Measurements from ENCODE around the gene ATP10B.

The ATP10B gene

DNA sequence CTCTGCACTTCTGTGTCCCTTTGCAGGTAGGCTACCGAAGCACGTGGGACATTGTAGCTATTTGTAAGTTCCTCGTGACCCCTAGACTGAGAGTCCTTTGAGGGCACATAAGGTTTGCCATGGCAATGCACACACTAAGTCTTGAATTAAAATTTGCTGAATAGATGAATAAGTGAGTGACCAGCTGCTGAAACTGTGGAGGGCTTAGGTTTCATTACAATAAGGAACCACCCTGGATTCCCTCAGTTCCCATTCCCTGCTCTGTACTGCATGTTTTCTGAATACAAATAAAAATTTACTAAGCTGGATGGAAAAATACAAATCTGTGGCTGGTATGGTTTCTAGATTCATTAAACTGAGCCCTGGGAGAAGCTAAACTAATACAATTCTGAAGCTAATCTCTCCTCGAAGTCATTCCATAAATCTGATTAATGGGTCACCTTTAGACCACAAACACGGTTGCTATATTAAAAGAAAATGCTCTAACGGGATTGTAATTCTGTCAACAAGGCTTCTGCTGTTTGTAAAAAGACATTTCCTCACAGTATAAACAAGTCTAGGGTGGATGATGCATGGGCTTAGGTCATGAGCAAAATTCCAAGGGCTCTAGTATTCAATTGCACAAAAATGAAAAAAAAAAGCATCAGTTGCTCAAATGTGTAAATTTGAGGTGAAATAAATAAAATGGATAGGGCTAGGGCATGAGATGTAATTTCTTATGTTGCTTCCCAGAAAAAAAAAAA lies 172.3 kb downstream of the ATP10B start:
- Histone ChIP-seq H3K36me3 (ENCODE audit: insufficient read depth, low read length) (no peaks in the 10 kb centered on the region), H3K9me3 (ENCODE audit: low read length) (no peaks in the 10 kb centered on the region), H3K27me3 (ENCODE audit: insufficient read depth, low read length) (no peaks in the 10 kb centered on the region)

DNA sequence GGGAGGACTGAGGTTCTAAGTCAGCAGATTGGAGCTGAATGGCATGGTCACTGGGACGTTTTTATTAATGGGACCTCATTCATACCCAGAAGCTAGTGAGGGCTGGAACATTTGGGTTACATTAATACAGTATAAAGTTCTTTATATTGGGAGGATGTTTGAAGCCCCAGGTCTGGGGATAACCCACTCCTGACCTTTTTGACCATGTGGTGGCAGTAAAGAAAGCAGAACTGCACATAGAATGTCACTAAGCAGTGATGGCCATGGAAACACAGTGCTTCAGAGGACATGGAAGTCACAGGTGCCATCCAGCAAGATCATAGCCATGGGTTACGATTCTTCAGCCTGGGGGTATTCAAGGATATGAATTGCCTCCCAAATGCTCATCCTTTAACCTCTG lies 176.0 kb downstream of the ATP10B start:
- Histone ChIP-seq H3K4me3 (ENCODE audit: low read length) (no peak overlapping the region), H3K36me3 (ENCODE audit: insufficient read depth, low read length) (no peaks in the 10 kb centered on the region), H2AFZ (ENCODE audit: low read depth, low read length) (no peak overlapping the region), H3K4me1 (ENCODE audit: insufficient read depth, low read length) (no peaks in the 10 kb centered on the region), H3K9me3 (ENCODE audit: low read length) (no peaks in the 10 kb centered on the region), H3K27me3 (ENCODE audit: insufficient read depth, low read length) (no peaks in the 10 kb centered on the region)

More for the DNA sequence above, 172.3 kb downstream of the ATP10B start:
- Histone ChIP-seq H2AFZ (ENCODE audit: low read depth, low read length) (no peak overlapping the region), H3K4me3 (ENCODE audit: low read length) (no peak overlapping the region), H3K4me1 (ENCODE audit: insufficient read depth, low read length) (no peaks in the 10 kb centered on the region)

DNA sequence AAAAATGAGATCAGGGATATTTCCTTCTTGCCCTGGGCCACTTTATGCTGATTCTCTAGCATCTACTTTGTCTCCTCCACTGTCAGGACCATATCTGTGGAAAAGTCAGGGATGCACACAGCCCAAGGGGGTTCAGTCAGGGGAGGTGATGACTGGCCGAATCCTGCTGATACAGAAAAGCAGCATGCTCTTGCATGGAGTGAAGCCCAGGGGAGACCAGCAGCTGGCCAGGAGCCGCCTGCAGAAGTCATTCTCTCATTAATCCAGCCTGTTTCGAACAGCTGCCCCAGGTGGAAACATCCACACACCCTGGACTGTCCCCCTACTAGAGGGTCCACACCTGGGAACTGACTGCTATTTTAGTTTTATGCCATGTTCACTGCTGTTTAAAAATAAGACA lies 177.1 kb downstream of the ATP10B start:
- Histone ChIP-seq H3K27me3 (ENCODE audit: insufficient read depth, low read length) (no peaks in the 10 kb centered on the region), H3K4me3 (ENCODE audit: low read length) (no peak overlapping the region), H2AFZ (ENCODE audit: low read depth, low read length) (no peak overlapping the region), H3K36me3 (ENCODE audit: insufficient read depth, low read length) (no peaks in the 10 kb centered on the region), H3K4me1 (ENCODE audit: insufficient read depth, low read length) (no peaks in the 10 kb centered on the region), H3K9me3 (ENCODE audit: low read length) (no peaks in the 10 kb centered on the region)

DNA sequence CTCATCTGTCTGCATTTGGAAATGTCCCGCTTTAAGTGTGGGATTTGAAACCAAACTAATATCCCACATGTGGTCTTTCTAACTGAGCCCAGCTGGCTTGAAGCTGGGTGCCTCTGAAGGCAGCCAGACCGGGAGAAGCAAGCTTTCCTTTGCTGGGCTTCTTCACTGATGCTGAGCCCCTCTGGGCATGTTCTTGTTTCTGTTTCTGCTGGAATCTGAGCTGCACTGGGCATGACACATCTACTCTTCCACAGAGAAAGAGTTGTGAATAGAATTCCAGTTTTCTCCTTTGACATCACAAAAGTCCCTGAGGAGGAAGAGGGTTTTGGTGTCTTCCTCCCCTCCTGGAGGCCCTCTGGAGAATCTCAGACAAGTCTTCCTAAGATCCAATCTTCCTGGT lies 179.5 kb downstream of the ATP10B start:
- no peaks in the 10 kb centered on the region for H3K9me3 ChIP-seq (ENCODE audit: low read length)
- H3K27me3 ChIP-seq (ENCODE audit: insufficient read depth, low read length), result no peaks in the 10 kb centered on the region
- no peaks in the 10 kb centered on the region for H3K4me1 ChIP-seq (ENCODE audit: insufficient read depth, low read length)
- no peak overlapping the region for H3K4me3 ChIP-seq (ENCODE audit: low read length)
- no peak overlapping the region for H2AFZ ChIP-seq (ENCODE audit: low read depth, low read length)
- no peaks in the 10 kb centered on the region for H3K36me3 ChIP-seq (ENCODE audit: insufficient read depth, low read length)

DNA sequence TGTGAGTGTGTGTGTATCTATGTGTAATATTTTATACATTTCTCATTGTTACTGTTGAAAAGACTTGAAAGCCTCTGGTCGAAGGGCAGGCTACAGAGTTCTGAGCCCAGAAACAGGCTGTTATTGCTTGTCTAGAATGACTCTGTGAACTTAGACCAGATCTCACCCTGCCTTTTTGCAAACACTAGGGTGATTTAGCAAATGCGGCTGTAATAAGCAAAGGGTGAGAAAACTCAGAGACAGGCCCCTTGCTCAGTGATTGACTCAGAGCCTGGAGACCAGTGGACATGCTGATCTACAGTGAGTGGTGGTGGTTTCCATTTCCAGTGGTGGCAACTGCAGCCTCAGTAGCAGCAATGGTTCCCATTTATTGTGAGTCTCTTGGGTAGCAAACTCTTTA lies 183.7 kb downstream of the ATP10B start:
- H3K36me3 ChIP-seq (ENCODE audit: insufficient read depth, low read length), result no peaks in the 10 kb centered on the region
- no peaks in the 10 kb centered on the region for H3K9me3 ChIP-seq (ENCODE audit: low read length)
- H3K4me1 ChIP-seq (ENCODE audit: insufficient read depth, low read length), result no peaks in the 10 kb centered on the region
- H3K27me3 ChIP-seq (ENCODE audit: insufficient read depth, low read length), result no peaks in the 10 kb centered on the region
- H3K4me3 ChIP-seq (ENCODE audit: low read length), result no peak overlapping the region
- H2AFZ ChIP-seq (ENCODE audit: low read depth, low read length), result no peak overlapping the region

DNA sequence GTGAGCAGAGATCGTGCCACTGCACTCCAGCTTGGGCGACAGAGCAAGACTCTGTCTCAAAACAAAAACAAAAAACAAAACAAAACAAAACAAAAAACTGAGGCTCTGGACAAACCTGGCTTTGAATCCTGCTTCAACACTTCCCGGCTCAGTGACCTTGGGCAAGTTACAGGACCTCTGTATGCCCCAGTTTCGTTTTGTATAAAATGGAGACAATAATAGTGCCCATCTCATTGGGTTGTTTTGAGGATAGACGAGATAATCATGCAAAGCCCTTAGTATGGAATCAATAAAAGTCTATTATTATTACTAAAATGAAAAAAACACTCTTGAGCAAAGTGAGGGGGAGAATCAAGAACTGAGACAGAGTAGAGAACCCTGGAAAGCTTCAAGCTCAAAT lies 184.9 kb downstream of the ATP10B start:
- H3K9me3 ChIP-seq (ENCODE audit: low read length), result no peaks in the 10 kb centered on the region
- H3K27me3 ChIP-seq (ENCODE audit: insufficient read depth, low read length), result no peaks in the 10 kb centered on the region
- H3K4me3 ChIP-seq (ENCODE audit: low read length), result no peak overlapping the region
- no peaks in the 10 kb centered on the region for H3K36me3 ChIP-seq (ENCODE audit: insufficient read depth, low read length)
- H2AFZ ChIP-seq (ENCODE audit: low read depth, low read length), result no peak overlapping the region
- no peaks in the 10 kb centered on the region for H3K4me1 ChIP-seq (ENCODE audit: insufficient read depth, low read length)

DNA sequence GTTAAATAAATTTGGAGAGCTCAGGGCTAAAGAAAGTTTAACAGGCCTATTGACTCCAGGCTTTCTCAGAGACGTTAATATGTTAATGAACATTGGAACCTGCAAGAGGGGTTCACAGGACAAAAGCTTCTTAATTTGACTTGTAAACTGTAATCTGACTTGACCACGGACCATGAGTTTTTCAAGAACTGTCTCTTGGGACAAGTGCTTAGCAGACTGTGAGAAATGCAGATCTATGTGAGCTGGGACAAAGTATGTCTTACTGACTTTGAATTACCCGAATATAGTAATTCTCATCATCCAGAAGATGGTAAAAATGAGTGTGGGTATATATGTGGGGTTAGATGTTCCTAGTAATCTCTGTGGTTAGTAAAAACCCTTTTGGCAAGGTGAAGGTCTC lies 186.6 kb downstream of the ATP10B start:
- Histone ChIP-seq H3K9me3 (ENCODE audit: low read length) (no peaks in the 10 kb centered on the region), H3K36me3 (ENCODE audit: insufficient read depth, low read length) (no peaks in the 10 kb centered on the region), H3K4me3 (ENCODE audit: low read length) (no peak overlapping the region)

DNA sequence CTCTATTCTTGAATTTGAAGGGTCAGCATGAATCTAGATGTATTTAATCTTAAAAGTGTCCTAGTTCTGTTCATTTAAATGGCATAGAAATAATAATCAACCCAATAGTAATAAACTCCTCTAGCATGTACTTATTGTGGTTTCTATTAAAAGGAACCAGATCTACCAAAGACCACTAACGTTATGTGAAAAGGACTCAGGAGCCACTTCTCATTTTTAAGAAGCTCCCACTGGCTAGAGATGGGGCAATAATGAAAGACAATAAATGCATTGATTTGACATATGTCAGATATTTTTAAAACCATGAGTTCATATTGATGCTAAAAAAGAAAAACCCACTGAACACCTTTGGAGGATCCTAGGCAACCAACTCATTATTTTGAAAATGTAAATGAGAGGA lies 191.9 kb downstream of the ATP10B start:
- H3K27me3 ChIP-seq (ENCODE audit: insufficient read depth, low read length), result no peaks in the 10 kb centered on the region
- H3K4me3 ChIP-seq (ENCODE audit: low read length), result no peak overlapping the region
- H3K36me3 ChIP-seq (ENCODE audit: insufficient read depth, low read length), result no peaks in the 10 kb centered on the region
- no peaks in the 10 kb centered on the region for H3K9me3 ChIP-seq (ENCODE audit: low read length)
- H3K4me1 ChIP-seq (ENCODE audit: insufficient read depth, low read length), result no peaks in the 10 kb centered on the region
- no peak overlapping the region for H2AFZ ChIP-seq (ENCODE audit: low read depth, low read length)

More for the DNA sequence above, 186.6 kb downstream of the ATP10B start:
- Histone ChIP-seq H3K4me1 (ENCODE audit: insufficient read depth, low read length) (no peaks in the 10 kb centered on the region), H2AFZ (ENCODE audit: low read depth, low read length) (no peak overlapping the region), H3K27me3 (ENCODE audit: insufficient read depth, low read length) (no peaks in the 10 kb centered on the region)

DNA sequence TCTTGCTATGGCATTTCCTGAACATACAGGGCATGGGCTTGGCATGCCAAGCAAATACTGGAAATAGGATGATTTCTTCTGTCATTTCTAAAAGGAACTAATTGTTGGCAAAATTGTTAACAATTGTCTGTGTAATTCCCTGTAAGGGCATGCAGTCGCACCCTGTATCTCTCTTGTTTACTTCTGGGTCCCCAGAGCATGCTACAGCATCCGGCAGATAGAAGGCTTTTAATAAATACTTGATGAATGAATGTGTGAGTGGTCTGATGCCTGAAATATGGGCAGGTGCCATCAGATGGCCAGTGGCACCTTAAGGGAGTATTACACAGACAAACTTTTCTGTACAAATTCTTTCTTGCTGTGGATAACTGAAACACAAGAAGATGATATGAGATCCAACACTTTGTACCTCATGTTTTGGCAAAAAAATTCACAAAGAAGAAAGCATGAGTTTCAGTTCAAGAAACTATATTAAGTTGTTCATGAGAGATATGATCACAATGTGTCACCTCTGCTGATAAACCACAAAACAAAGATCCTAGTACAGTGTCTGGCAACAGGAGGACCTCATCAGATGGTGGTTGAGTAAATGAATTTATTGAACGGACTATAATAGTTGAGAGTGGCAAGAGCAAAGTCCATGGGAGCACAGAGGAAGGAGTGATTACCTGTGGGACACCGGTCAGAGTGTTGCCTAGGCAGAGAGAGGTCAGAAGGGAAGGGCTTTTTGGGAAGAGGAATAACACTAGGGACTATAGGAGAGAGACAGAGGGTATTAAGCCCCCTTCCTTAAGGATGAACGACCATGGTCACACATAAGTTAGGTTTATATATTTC lies 194.2 kb downstream of the ATP10B start:
- no peaks in the 10 kb centered on the region for H3K36me3 ChIP-seq (ENCODE audit: insufficient read depth, low read length)
- no peak overlapping the region for H2AFZ ChIP-seq (ENCODE audit: low read depth, low read length)
- no peaks in the 10 kb centered on the region for H3K27me3 ChIP-seq (ENCODE audit: insufficient read depth, low read length)
- H3K4me3 ChIP-seq (ENCODE audit: low read length), result no peak overlapping the region
- no peaks in the 10 kb centered on the region for H3K4me1 ChIP-seq (ENCODE audit: insufficient read depth, low read length)
- H3K9me3 ChIP-seq (ENCODE audit: low read length), result no peaks in the 10 kb centered on the region

DNA sequence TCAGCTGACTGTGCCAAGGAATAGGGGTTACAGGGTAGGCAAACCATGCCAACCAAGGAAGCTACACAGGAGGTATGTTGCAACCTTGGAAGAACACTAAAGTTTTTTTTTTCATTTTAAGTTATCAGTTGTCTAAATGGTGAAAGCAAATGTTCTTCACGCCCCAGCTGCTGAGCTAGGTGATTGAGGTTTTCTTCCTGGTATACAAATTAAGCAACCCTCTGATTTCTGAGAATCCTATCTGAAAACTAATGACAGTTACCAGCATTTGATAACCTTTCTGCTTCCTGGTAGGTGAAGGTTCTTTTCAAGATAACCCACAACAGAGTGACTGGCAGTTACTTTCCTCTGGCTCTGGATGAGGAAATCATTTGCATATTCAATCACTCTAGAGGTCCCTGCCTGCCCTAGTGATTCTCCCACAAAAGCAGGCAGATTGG lies 194.9 kb downstream of the ATP10B start:
- Histone ChIP-seq H3K9me3 (ENCODE audit: low read length) (no peaks in the 10 kb centered on the region), H3K4me3 (ENCODE audit: low read length) (no peak overlapping the region), H2AFZ (ENCODE audit: low read depth, low read length) (no peak overlapping the region), H3K4me1 (ENCODE audit: insufficient read depth, low read length) (no peaks in the 10 kb centered on the region), H3K27me3 (ENCODE audit: insufficient read depth, low read length) (no peaks in the 10 kb centered on the region), H3K36me3 (ENCODE audit: insufficient read depth, low read length) (no peaks in the 10 kb centered on the region)

DNA sequence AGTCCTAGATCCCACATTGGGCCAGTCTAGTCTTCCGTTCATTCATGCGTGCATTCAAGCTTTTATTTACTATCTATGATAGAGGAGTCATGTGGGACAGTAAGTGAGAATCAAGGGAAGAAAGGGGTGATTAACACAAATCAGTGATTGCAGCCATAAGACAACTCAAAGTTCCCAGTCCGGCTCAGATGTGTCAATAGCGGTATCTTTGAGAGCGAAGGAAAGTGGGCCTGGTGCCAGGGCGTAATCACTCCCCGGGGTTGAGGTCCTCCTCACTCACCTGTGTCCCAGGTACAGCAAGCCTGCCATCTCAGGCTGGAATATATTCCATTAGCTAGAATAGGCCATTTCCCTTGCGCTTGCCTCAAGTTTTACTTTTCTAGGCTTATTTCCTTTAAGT lies 196.3 kb downstream of the ATP10B start:
- Histone ChIP-seq H3K9me3 (ENCODE audit: low read length) (no peaks in the 10 kb centered on the region), H3K4me1 (ENCODE audit: insufficient read depth, low read length) (no peaks in the 10 kb centered on the region), H3K36me3 (ENCODE audit: insufficient read depth, low read length) (no peaks in the 10 kb centered on the region), H2AFZ (ENCODE audit: low read depth, low read length) (no peak overlapping the region), H3K27me3 (ENCODE audit: insufficient read depth, low read length) (no peaks in the 10 kb centered on the region), H3K4me3 (ENCODE audit: low read length) (no peak overlapping the region)

DNA sequence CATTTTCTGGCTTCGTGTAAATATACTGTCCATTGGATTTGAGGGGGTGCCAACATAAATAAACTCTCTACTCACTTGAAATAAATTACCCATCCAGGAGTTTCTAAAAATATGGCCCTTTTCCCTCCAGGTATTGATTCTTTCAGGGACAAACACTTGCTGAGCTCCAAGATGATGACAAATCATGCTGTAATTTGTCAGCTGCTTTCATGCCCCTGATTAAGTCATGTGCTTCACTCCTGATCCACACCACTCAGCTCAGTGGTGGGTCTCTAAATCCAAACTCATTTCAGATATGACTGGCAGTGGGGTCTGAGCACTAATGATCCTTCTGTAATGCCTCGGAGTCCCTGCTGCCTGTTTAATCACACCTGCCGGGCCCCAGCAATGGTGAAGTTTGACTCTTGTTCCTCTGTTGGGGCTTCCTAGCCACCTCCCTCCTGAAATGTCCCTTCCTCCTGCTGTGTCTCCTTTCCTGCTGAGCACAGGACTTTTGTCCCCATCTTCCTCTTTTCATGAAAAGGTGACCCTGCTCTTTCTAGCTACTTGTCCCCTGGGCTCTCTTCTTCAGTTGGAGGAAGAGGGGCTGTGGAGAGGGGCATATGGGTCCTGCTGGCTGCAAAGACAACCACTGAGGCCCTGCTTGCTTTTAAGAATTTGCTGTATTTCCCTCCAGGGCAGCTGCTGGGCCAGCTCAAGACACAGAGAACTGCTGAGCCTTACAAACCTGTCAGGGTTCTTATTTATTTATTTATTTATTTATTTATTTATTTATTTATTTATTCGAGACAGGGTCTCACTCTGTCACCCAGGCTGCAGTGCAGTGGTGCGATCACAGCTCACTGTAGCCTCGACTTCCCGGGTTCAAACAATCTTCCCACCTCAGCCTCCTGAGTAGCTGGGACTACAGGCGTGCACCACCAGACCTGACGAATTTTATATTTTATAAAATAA lies 200.0 kb downstream of the ATP10B start:
- Histone ChIP-seq H3K9me3 (ENCODE audit: low read length) (no peaks in the 10 kb centered on the region), H3K36me3 (ENCODE audit: insufficient read depth, low read length) (no peaks in the 10 kb centered on the region)

DNA sequence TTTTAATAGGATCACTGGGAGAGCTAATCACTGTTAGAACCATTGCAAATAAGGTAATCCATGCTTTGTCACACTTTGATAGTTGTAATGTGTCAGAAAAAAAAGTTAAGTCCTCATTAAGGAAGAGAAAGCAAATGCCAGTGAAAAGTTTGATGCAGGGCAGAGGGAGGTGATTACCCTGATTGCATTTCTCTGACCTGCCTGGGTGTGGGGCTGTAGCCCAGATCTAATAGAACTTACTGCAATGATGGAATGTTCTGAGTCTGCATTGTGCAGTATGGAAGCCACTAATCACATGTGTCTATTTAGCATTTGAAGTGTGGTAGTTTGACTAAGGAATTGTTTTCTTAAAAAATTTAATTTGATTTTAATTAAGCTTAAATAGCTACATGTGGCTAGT lies 202.7 kb downstream of the ATP10B start:
- H3K4me1 ChIP-seq (ENCODE audit: insufficient read depth, low read length), result no peaks in the 10 kb centered on the region

More for the DNA sequence above, 200.0 kb downstream of the ATP10B start:
- no peak overlapping the region for H3K4me3 ChIP-seq (ENCODE audit: low read length)
- H2AFZ ChIP-seq (ENCODE audit: low read depth, low read length), result no peak overlapping the region
- H3K27me3 ChIP-seq (ENCODE audit: insufficient read depth, low read length), result no peaks in the 10 kb centered on the region
- no peaks in the 10 kb centered on the region for H3K4me1 ChIP-seq (ENCODE audit: insufficient read depth, low read length)

More for the DNA sequence above, 202.7 kb downstream of the ATP10B start:
- Histone ChIP-seq H3K27me3 (ENCODE audit: insufficient read depth, low read length) (no peaks in the 10 kb centered on the region), H3K9me3 (ENCODE audit: low read length) (no peaks in the 10 kb centered on the region), H2AFZ (ENCODE audit: low read depth, low read length) (no peak overlapping the region), H3K36me3 (ENCODE audit: insufficient read depth, low read length) (no peaks in the 10 kb centered on the region), H3K4me3 (ENCODE audit: low read length) (no peak overlapping the region)

Data from neuron (in vitro differentiated cells).